Ascending aorta (tissue), 2 donors: ENCODE data around the gene SLC16A10. TPM values are rescaled to one million over a fixed set of nuclear protein-coding genes. Genes with fewer than 3 reads are reported as not detected.
A peak's percentile ranks its signal among the peaks of the same experiment; 100 is the strongest.
"Not testable (repeated sequence)": the region's sequence is repeated elsewhere in the genome, so short reads cannot be mapped to it uniquely, and the experiment has no call there.

Source experiments
- DNase-seq, 2 donors: peaks; one replicate each; pipeline ENCODE4 v3.0.0-alpha.2; 2019; ENCODE audit warnings: low spot score in 2 of 2
- H3K27ac ChIP-seq, 2 donors: fragments of 200-600 bp; sonication (generic); one replicate each; pipeline ENCODE4 v1.5.1; 2016 to 2017; ENCODE audit warnings: mild to moderate bottlenecking in 1 of 2
- H3K27me3 ChIP-seq: fragments of 200-600 bp; sonication (generic); one replicate; pipeline ENCODE4 v1.5.1; 2017
- H3K36me3 ChIP-seq, 2 donors: fragments of 200-600 bp; sonication (generic); one replicate each; pipeline ENCODE4 v1.5.1; 2016
- H3K4me1 ChIP-seq, 2 donors: fragments of 200-600 bp; sonication (generic); one replicate each; pipeline ENCODE4 v1.5.1; 2016 to 2017; ENCODE audit warnings: mild to moderate bottlenecking in 1 of 2
- H3K4me3 ChIP-seq, 2 donors: fragments of 200-600 bp; sonication (generic); one replicate each; pipeline ENCODE4 v1.5.1; 2016 to 2017; ENCODE audit warnings: mild to moderate bottlenecking in 1 of 2
- H3K9me3 ChIP-seq, 2 donors: fragments of 200-600 bp; sonication (generic); one replicate each; pipeline ENCODE4 v1.5.1; 2016
- CTCF ChIP-seq, 3 experiments: fragments of 200-600 bp in 2 of 3; fragments of 450-650 bp in 1 of 3; sonication (generic) in 2 of 3; IDR thresholded peaks; one replicate each; pipeline ENCODE4 v1.5.1; 2016 to 2019; ENCODE audit warnings: antibody characterized with exemption in 3 of 3, mild to moderate bottlenecking in 1 of 3, moderate library complexity in 1 of 3
- intact Hi-C: fragments of 100-400 bp; cut with DNase I; formaldehyde crosslinking; loops from one replicate; pipeline ENCODE4 v1.15.1; 2023
- total RNA-seq: library from RNA; depleted of rRNA; stranded (reverse); fragments of >200 nt; gene quantifications from one replicate; pipeline ENCODE4 v1.1.0, GENCODE V29; 2016

SLC16A10 gene
- total RNA-seq, 1 donor from 2014 or later = 7.8 TPM

- H3K4me1 ChIP-seq = peaks cover 3 to 8% of the 10 kb centered on the region in 2 donors
- no peak for TF ChIP-seq CTCF (IDR thresholded peaks at IDR 0.05)
- H3K4me3 ChIP-seq = no peak overlapping the region
- H3K27ac ChIP-seq = no peak overlapping the region
- intact Hi-C loops = no loop called here
- H3K27me3 ChIP-seq = no peaks in the 10 kb centered on the region
- DNase-seq = no peak
- no peaks in the 10 kb centered on the region for H3K36me3 ChIP-seq
- H3K9me3 ChIP-seq = no peaks in the 10 kb centered on the region
Measured at GRCh38 chr6:111052171-111052570, 35.1 kb upstream of the SLC16A10 start.

- Histone ChIP-seq H3K36me3 (no peaks in the 10 kb centered on the region), H3K4me3 (no peak overlapping the region), H3K4me1 (no peaks in the 10 kb centered on the region), H3K27ac (no peak overlapping the region), H3K27me3 (no peaks in the 10 kb centered on the region), H3K9me3 (no peaks in the 10 kb centered on the region)
- TF ChIP-seq CTCF (IDR thresholded peaks at IDR 0.05) = peak; percentile 37 to 67 (median 40)
- intact Hi-C loops = loop anchor here (2.0 kb wide), 1 partner anchor 154 kb away; no protein-coding TSS in a partner anchor
- DNase-seq = no peak
Measured at GRCh38 chr6:111057074-111057752, 30.1 kb upstream of the SLC16A10 start.

- Histone ChIP-seq H3K9me3 (peaks cover 4% of the 10 kb centered on the region in 2 donors), H3K27me3 (no peaks in the 10 kb centered on the region), H3K27ac (no peak overlapping the region), H3K4me1 (no peaks in the 10 kb centered on the region), H3K4me3 (no peak overlapping the region), H3K36me3 (no peaks in the 10 kb centered on the region)
- intact Hi-C loops = no loop called here
- TF ChIP-seq CTCF (IDR thresholded peaks at IDR 0.05) = no peak
- no peak for DNase-seq
Measured at GRCh38 chr6:111061508-111061907, 25.8 kb upstream of the SLC16A10 start.

- H3K36me3 ChIP-seq, DNase-seq, H3K27me3 ChIP-seq, H3K4me1 ChIP-seq, H3K4me3 ChIP-seq, intact Hi-C loops, H3K9me3 ChIP-seq, H3K27ac ChIP-seq: not testable (repeated sequence)
Measured at GRCh38 chr6:111061985-111062384, 25.3 kb upstream of the SLC16A10 start.

GRCh38 chr6:111062860-111063259, 24.4 kb upstream of the SLC16A10 start:
- H3K4me1 ChIP-seq, intact Hi-C loops: not testable (repeated sequence)

GRCh38 chr6:111068109-111068865, 19.0 kb upstream of the SLC16A10 start:
- no peak for TF ChIP-seq CTCF (IDR thresholded peaks at IDR 0.05)
- no peak overlapping the region for H3K27ac ChIP-seq
- H3K4me3 ChIP-seq = no peak overlapping the region
- peaks cover 3 to 9% of the 10 kb centered on the region in 2 donors for H3K4me1 ChIP-seq
- intact Hi-C loops = no loop called here
- H3K36me3 ChIP-seq = no peaks in the 10 kb centered on the region
- peaks cover 4% of the 10 kb centered on the region in 2 donors for H3K9me3 ChIP-seq
- no peak for DNase-seq
- no peaks in the 10 kb centered on the region for H3K27me3 ChIP-seq

More at GRCh38 chr6:111062860-111063259, 24.4 kb upstream of the SLC16A10 start:
- H3K9me3 ChIP-seq, DNase-seq, H3K27ac ChIP-seq, H3K36me3 ChIP-seq, H3K4me3 ChIP-seq, H3K27me3 ChIP-seq: not testable (repeated sequence)
